NCI-H345 treated with DMSO at 0.1 percent for 48 hours (cell line): ENCODE results near the gene SEC61A2.
"Not testable (repeated sequence)": the region's sequence is repeated elsewhere in the genome, so short reads cannot be mapped to it uniquely, and the experiment has no call there.

Experiments used
- DNase-seq: peaks from one replicate; lab custom pipeline; 2025; ENCODE audit not compliant: unreplicated experiment; lab: John Stamatoyannopoulos, UW

The SEC61A2 gene

GRCh38 chr10:12158111-12158510 lies 28.6 kb downstream of the SEC61A2 start:
- no peak for DNase-seq

GRCh38 chr10:12160664-12161063 lies 31.2 kb downstream of the SEC61A2 start:
- DNase-seq: no peak

- DNase-seq: no peak
These were observed 33.5 kb downstream of the SEC61A2 start for GRCh38 chr10:12162927-12163326.

- no peak for DNase-seq
These were observed 34.6 kb downstream of the SEC61A2 start for GRCh38 chr10:12164085-12164484.

GRCh38 chr10:12165036-12165435 lies 35.6 kb downstream of the SEC61A2 start:
- DNase-seq: no peak

- DNase-seq: no peak
These were observed 36.7 kb downstream of the SEC61A2 start for GRCh38 chr10:12165999-12166775.

GRCh38 chr10:12171512-12171911 lies 42.0 kb downstream of the SEC61A2 start:
- not testable (repeated sequence) for DNase-seq

GRCh38 chr10:12177642-12178041 lies 48.2 kb downstream of the SEC61A2 start:
- no peak for DNase-seq

GRCh38 chr10:12179606-12180170 lies 50.2 kb downstream of the SEC61A2 start:
- no peak for DNase-seq

- no peak for DNase-seq
These were observed 50.9 kb downstream of the SEC61A2 start for GRCh38 chr10:12180221-12180974.

- DNase-seq: no peak
These were observed 51.7 kb downstream of the SEC61A2 start for GRCh38 chr10:12181065-12181775.

GRCh38 chr10:12184165-12184564 lies 54.7 kb downstream of the SEC61A2 start:
- no peak for DNase-seq

GRCh38 chr10:12186323-12186722 lies 56.8 kb downstream of the SEC61A2 start:
- DNase-seq: no peak

- no peak for DNase-seq
These were observed 57.9 kb downstream of the SEC61A2 start for GRCh38 chr10:12187321-12187905.

GRCh38 chr10:12188656-12189055 lies 59.2 kb downstream of the SEC61A2 start:
- no peak for DNase-seq

GRCh38 chr10:12189426-12189825 lies 59.9 kb downstream of the SEC61A2 start:
- no peak for DNase-seq

- no peak for DNase-seq
These were observed 62.2 kb downstream of the SEC61A2 start for GRCh38 chr10:12191715-12192114.

GRCh38 chr10:12193193-12193592 lies 63.7 kb downstream of the SEC61A2 start:
- no peak for DNase-seq

GRCh38 chr10:12194752-12195271 lies 65.3 kb downstream of the SEC61A2 start:
- DNase-seq: no peak

- no peak for DNase-seq
These were observed 65.8 kb downstream of the SEC61A2 start for GRCh38 chr10:12195281-12195602.
